ENCODE data around the gene TOR2A.

Gene TOR2A

DNA sequence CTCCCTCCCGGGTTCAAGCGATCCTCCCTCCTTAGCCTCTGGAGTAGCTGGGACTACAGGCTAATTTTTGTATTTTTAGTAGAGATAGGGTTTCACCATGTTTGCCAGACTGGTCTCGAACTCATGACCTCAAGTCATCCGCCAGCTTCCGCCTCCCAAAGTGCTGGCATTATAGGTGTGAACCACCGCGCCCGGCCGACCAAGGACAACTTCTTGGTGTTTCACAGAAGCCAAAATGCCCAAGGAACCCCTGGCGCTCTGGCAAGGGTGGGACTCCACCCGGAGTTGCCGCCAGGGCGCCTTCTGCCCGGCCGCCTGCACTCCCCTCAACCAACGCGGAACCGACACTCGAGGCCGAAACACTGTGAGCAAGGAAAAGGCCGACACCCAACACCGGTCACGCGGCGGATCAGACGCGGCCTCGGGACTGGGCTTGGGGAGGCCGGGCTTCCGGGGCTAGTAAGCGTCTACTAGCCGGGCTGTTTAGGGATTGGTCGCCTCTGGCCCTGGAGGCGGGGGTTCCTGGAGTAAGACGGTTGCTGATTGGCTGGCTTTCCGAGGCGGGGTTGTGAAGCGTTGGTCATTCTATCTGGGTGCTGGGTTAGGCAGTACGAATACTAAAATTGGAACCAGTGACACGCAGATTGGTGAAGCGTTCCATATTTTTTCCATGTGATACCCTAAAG is 36.0 kb downstream of the TOR2A start:
- DNase-seq (ENCODE audit: low spot score) = peak; percentile 98

- no peak for DNase-seq (ENCODE audit: low spot score)
These were observed 36.7 kb downstream of the TOR2A start for GRCh38 chr9:127698386-127698785.

DNA sequence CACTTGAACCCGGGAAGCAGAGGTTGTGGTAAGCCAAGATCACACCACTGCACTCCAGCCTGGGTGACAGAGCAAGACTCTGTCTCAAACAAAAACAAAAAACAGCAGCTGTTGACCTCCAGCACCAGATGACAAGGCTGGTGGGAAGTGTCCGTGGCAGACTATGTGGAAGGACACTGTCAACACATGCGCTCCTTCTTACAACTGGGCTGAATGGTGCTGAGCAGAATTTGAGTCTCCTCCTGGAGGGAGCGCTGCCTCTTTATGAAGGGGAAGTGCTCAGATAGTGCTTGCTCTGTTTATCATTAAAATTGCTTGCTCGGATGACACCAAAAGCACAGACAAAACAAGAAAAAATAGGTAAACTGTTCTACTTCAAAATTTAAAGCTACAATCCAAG is 37.5 kb downstream of the TOR2A start:
- DNase-seq (ENCODE audit: low spot score) = no peak

DNA sequence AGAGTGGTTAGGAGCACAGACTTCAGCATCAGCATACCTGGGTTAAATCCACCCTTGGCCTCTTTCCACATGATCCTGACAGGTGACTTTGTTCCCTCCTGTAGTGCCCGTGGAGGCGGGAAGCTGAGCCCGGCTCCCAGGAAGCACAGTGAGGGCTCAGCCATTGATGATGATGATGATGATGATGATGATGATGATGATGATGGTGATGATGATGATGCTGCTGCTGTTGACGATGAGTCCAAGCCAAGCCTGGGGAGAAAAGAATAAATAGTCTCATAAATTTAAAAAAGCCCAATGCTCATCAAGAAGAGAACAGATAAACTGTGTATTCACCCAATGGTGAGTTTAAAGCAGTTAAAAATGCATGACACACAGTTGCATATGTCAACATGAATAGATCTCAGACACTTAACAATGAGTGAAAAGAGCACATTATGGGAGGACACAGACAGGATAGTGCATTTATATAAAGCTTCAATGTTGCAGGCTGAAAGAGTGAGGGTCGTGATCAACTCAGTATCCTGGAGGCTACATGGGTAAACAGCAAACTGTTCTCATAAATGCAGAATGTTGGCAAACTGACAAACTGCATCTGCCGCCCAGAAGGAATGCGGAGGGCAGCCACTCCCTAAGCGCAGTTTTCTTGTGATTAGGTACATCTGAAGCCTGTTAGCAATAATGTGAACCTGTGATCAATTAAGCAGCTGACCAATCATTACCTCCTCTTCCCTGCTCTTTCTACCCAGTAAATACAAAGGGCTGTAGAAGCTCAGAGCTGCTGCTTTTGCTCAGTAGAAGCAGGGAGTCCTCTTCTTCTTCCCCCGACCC is 40.0 kb downstream of the TOR2A start:
- no peak for DNase-seq (ENCODE audit: low spot score)

DNA sequence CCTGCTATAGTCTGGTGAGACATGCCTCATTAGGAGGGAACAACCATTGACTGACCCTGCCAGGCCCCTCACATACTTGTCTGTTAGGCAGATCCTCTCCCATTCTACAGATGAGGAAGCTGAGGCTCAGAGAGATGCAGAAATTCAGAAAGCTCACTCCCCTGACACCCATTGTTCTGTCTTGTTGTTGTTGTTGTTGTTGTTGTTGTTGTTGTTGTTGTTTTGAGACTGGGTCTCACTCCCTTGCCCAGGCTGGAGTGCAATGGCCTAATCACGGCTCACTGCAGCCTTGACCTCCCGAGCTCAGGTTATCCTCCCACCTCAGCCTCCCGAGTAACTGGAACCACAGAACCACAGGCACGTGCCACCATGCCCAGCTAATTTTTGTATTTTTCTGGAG is 41.4 kb downstream of the TOR2A start:
- no peak for DNase-seq (ENCODE audit: low spot score)

DNA sequence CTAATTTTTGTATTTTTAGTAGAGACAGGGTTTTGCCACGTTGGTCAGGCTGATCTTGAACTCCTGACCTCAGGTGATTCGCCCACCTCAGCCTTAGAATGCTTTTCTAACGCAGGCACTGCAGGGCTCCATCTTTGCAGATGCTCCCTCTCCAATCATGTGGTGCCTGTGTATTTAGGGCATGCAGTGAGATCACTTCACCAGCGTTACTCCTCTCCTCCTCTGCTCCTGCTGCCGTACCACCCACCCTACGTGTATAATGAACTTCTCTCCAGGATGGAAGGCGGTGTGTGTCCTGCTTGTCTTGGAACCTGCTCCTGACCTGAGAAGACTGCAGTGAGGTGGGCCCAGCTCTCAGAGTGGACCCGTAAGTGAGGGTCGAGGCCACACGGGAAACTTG is 42.0 kb downstream of the TOR2A start:
- no peak for DNase-seq (ENCODE audit: low spot score)

DNA sequence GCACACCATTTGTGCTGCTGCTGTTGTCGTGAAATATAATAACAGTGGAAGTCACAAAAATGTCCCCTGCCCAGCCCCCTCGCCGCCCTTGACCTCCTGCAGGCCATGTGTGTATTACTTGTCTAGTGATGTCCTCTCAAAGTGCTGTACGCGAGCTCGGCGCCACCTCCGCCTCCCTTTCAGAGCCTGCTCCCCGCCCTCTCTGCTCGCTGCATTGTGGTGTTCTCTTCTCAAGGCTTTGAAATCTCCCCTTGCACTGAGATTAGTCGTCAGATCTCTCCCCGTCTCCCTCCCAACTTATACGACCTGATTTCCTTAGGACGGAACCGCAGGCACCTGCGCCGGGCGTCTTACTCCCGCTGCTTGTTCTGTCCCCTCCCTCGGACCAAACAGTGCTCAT is 43.0 kb downstream of the TOR2A start:
- DNase-seq (ENCODE audit: low spot score) = no peak

DNA sequence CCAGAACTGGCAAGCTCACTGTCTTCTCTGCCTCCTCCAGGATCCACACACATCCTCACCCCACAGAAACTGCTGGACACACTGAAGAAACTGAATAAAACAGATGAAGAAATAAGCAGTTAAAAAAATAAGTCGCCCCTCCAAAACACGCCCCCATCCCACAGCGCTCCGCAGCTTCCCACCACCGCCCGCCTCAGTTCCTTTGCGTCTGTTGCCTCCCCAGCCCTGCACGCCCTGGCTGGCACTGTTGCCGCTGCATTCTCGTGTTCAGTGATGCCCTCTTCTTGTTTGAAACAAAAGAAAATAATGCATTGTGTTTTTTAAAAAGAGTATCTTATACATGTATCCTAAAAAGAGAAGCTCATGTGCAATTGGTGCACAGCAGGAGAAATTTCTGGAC is 44.4 kb downstream of the TOR2A start:
- DNase-seq (ENCODE audit: low spot score) = no peak

DNA sequence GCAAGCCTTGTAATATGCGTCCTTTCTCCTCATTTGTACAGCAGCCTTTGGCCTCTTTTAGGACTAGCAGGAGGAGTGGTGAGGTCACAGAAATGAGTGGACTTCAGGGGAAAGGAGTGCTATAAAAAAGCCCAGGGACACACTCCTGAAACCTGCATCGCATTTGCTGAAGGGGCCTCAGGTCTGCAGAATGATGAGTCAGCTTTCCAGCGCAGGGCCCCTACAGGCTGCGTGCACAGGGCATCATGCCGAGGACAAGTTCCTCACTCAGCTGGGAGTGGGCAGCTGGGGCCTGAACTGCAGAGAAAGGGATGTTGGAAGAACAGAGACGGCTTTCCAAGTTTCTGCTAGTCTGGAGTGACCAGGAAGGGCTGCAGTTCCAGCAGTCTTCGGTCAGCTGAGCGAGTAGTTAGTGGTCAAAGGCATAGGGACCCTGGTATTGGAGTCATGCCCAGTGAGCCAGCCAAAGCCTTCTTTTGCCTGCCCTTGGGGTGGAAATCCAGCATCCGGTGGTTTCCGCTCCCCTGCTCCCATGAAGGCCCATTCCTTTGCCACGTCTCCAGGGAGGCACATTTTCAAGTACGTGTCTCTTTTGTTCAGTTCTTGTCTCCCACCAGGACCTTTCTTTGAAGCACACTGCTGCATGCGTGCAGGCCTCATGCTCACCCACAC is 45.6 kb downstream of the TOR2A start:
- no peak for DNase-seq (ENCODE audit: low spot score)

DNA sequence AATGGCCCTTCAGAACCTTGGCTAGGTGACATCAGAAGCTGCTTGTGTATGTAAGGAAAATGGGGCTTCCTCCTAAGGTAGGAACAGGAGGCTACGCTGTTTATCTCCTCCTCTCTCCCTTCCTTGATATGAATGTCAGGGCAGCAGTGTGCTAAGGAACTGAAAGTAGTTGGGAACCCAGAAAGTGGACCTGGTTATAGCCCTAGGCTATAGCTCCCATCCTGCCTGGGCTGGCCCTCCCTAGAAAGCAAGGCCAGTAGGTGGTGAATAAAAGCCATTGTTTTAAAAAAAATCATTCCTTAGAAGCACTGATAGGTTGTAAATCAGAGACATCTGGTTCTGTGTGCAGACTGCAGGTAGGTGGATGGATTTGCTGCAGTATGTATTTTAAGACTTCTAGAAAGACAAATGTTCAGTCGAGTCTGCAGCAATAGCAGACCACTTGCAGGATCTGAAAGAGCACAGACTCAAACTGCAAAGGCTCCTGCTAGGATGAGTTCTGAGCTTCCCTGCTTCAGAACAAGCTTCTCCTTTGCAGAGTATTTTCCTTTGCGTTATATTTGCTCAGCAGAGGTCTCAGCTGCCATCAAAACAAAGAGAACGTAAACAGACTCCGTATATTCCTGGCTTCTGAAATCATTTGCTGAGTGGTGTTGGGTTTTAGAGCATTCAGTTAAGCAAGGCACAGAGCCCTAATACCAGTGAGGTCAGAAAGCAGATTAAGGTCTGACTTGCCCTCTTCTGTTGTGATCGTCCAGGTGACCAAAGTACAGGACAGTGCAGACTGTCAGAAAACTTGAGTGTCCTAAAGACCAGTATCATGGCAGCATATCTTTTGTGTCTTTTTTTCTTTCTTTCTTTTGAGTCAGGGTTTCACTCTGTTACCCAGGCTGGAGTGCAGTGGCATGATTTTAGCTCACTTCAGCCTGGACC is 48.4 kb downstream of the TOR2A start:
- DNase-seq (ENCODE audit: low spot score) = no peak

DNA sequence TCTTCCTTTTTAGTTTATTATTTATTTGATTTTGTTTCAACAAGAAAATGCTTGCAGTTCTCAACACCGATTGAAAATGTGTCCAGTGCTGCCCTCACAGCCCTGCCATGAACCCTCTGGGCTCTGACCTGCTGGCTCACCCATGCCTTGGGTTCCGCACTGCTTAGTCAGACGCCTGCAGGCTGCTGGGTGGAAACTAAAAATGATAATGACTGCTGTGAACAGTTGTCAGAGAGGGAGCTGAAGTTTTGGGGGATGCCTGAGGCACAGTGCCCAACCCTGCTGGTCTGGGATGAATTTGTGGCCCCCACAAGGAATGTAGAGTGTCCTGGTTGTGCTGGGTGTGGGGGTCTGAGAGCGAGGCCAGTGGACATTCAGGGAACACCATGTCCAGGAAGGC is 50.5 kb downstream of the TOR2A start:
- DNase-seq (ENCODE audit: low spot score) = no peak

GRCh38 chr9:127683723-127684122 is 51.4 kb downstream of the TOR2A start:
- no peak for DNase-seq (ENCODE audit: low spot score)

GRCh38 chr9:127682351-127683136 is 52.5 kb downstream of the TOR2A start:
- DNase-seq (ENCODE audit: low spot score) = no peak

Measured in pons (tissue), 1 donor.